ENCODE measurements around the gene PTPRN2.

DNA sequence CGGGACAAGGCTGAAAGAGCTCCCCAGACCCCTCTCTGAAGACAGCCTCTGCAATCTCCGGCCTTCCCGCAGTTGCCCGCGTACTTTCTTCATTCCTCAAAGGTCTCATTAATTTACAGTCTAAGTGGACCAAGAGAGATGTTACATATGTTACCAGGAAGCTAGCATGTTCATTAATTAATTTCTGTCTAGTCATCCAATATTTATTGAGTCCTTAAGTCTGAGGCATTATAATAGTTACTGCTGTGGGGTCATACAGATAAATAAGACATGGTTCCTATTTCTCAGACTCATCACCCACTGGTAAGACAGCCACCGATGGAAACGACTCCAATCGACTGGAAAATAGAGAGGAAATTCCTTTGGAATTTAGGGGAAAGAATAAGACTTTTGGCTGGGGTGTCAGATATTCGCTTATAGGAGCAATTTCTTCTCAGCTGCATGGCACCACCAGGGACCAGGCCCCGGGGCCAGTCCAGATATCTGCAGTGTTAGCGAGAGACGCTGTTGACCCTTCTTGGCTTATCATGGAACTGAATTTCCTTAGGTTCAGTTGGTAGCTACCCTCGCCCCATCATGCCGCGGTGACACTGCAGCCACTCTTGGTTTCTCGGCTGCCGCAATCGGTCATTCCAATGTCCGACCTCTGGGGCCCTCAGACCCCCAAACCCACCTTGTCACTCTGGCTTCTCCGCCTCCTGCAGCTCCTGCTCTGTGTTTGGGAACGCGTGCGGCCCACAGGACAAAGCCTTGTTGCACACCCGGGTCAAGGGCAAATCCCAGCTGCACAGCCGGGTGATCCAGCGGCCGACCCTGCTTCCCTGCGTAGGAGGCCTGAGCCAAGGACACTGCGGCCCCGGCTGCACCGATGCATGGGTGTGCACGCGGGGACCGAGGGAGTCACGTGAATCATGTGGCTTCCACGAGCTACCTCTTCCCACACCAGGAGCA is 867.6 kb downstream of the PTPRN2 start:
- no peak for TF ChIP-seq CTCF (conservative IDR thresholded peaks at IDR 0.05; ENCODE audit: low read length)
- TF ChIP-seq EZH2phosphoT487 (IDR thresholded peaks at IDR 0.05; ENCODE audit: borderline replicate concordance, low read depth, low read length), result no peak

Data from OCI-LY7 (cell line).